Omental fat pad (tissue), 4 donors: ENCODE results near the gene CACNA1I. TPM values are rescaled to one million over a fixed set of nuclear protein-coding genes. Genes with fewer than 3 reads are reported as not detected.

ENCODE experiments used
- ATAC-seq: fragments of 150-250 bp; one replicate; pipeline ENCODE4 v1.9.1; 2016; ENCODE audit warnings: mild to moderate bottlenecking, moderate library complexity; ENCODE audit not compliant: low FRiP score
- DNase-seq: peaks from one replicate; pipeline ENCODE4 v3.0.0-alpha.2; 2019; ENCODE audit warnings: low spot score
- CTCF ChIP-seq, 3 donors: fragments of 450-650 bp; IDR thresholded peaks; one replicate each; pipeline ENCODE4 v1.5.1; 2016 to 2017; ENCODE audit warnings: antibody characterized with exemption in 3 of 3, mild to moderate bottlenecking in 3 of 3, moderate library complexity in 2 of 3
- total RNA-seq, 4 donors: library from RNA; depleted of rRNA; stranded (reverse); fragments of >200 nt; gene quantifications; one replicate each; pipeline ENCODE4 v1.1.0, GENCODE V29; 2016

The CACNA1I gene
- total RNA-seq, 4 donors from 2014 or later, result 0.09 to 0.38 (median 0.26) TPM

- no peak for DNase-seq
- TF ChIP-seq CTCF (IDR thresholded peaks at IDR 0.05), result no peak
- no peak for ATAC-seq
Measured at GRCh38 chr22:39724390-39724789, 153.8 kb downstream of the CACNA1I start.

GRCh38 chr22:39724857-39725256 lies 154.3 kb downstream of the CACNA1I start:
- DNase-seq, result no peak
- ATAC-seq, result no peak
- no peak for TF ChIP-seq CTCF (IDR thresholded peaks at IDR 0.05)

GRCh38 chr22:39725351-39726035 lies 154.9 kb downstream of the CACNA1I start:
- no peak for TF ChIP-seq CTCF (IDR thresholded peaks at IDR 0.05)
- DNase-seq (no peak), ATAC-seq (no peak)

DNA sequence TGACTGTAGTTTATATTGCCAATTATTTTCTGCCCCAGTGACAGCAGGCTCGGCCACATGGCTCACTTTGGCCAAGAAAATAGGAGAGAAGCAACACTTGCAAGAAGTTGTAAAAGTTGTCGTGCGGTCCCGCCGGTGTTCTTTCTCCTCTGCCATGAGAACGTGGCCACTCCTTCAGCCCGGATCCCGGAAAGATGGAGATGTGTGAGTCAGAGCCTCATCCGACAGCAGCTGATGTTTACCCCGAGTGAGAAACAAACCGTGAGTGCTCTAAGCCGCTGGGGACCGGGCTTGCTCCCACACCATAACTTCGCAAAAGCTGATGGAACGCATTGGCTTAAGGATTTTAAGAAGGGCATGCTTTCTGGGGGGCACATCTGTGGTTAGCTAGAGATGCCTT lies 157.0 kb downstream of the CACNA1I start:
- ATAC-seq (no peak), DNase-seq (no peak)
- no peak for TF ChIP-seq CTCF (IDR thresholded peaks at IDR 0.05)

DNA sequence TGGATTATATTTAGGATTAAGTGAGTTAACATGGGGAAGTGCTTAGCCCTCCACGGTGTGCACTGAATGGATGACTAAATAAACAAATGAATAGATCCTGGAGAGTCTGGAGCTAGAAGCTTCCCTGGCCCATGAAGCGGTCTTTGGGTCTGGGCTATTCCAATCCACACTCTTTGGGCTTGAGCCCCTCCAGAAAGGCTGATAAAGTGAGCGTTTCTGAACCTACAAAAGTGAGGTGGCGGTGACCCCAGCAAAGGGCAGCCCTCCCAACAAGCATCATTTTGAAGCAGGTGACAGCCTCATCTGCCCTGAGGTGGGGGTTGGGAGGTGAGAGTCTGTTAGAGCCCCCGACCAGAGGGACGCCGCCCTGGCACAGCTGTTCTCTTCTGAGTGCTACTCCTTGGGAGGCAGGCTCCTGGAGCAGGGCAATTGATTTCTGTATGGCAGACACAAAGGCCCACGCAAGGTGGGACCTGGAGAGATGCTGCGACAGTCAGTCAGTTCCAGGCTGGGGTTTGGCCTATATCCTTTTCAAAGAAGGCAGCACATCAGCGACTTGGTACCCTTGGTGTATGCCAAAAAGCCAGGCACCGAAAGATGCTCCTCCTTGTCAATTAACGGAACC lies 157.8 kb downstream of the CACNA1I start:
- no peak for ATAC-seq
- TF ChIP-seq CTCF (IDR thresholded peaks at IDR 0.05), result no peak
- no peak for DNase-seq

- DNase-seq (no peak), ATAC-seq (no peak)
- TF ChIP-seq CTCF (IDR thresholded peaks at IDR 0.05), result no peak
Measured at GRCh38 chr22:39729141-39729934, 158.8 kb downstream of the CACNA1I start.
